Measurements from ENCODE around the gene TTC39C. TPM values are rescaled to one million over a fixed set of nuclear protein-coding genes. Genes with fewer than 3 reads are reported as not detected.

The TTC39C gene
- total and polyA plus RNA-seq, 2 experiments from 2014 or later = 69.4 to 136 TPM

- no peak for TF ChIP-seq ZNF462 (CRISPR knock-in tag; IDR thresholded peaks at IDR 0.05)
These were observed 11.9 kb downstream of the TTC39C start (continued) for GRCh38 chr18:24026457-24026856.

DNA sequence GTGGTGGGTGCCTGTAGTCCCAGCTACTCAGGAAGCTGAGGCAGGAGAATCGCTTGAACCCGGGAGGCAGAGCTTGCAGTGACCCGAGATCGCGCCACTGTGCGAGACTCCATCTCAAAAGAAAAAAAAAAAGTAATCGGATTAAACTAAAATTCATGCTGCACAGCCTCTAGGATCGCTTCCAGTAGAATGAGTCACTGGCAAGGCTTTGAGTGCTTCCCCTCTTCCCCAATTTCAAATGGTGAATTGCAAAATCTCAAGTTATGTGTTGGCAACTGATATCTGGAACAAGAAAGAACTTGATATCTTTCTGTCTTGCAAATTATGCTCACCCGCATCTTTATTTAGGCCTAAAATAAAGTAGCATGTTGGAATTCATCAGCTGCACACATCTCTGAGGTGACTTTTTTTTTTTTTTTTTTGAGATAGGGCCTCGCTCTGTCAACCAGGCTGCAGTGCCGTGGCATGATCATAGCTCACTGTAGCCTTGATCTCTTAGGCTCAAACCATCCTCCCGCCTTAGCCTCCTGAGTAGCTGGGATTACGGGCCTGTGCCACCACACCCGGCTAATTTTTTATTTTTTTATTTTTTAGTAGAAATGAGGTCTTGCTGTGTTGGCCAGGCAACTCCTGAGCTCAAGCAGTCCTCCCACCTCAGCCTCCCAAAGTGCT, 12.7 kb downstream of the TTC39C start:
- Mint-ChIP-seq H3K9me3 (no peaks in the 10 kb centered on the region), H3K27ac (no peak overlapping the region), H3K36me3 (ENCODE audit: low read depth) (no peaks in the 10 kb centered on the region; the same call in 2 of the 3 replicates), H3K4me3 (no peak overlapping the region), H3K27me3 (ENCODE audit: insufficient read depth, low read depth, poor library complexity) (peaks cover 6% of the 10 kb centered on the region), H3K4me1 (peaks cover 32% of the 10 kb centered on the region)
- no peak for DNase-seq (ENCODE audit: low spot score)
- Histone ChIP-seq H3K4me3 (no peak overlapping the region), H3K79me2 (replicated peaks; ENCODE audit: insufficient read depth) (peaks cover 99% of the 10 kb centered on the region), H4K20me1 (replicated peaks; ENCODE audit: insufficient read depth) (peaks cover 39% of the 10 kb centered on the region), H2AFZ (no peak overlapping the region), H3K9me2 (ENCODE audit: insufficient read depth) (no peaks in the 10 kb centered on the region), H3K4me2 (no peak overlapping the region), H3K36me3 (ENCODE audit: insufficient read depth) (no peaks in the 10 kb centered on the region), H3K27me3 (ENCODE audit: insufficient read depth) (no peaks in the 10 kb centered on the region), H3K4me1 (ENCODE audit: insufficient read depth) (peaks cover 55% of the 10 kb centered on the region), H3K27ac (ENCODE audit: low read depth) (peak overlapping the region; percentile 4; the same call in 1 of the 2 replicates), H3F3A (replicated peaks; ENCODE audit: low read depth) (peaks cover 15% of the 10 kb centered on the region; the same call in 1 of the 2 replicates)
- no peak for ATAC-seq
- TF ChIP-seq JUNB (IDR thresholded peaks at IDR 0.05; ENCODE audit: unreplicated experiment) (no peak), CTCF (conservative IDR thresholded peaks at IDR 0.05; ENCODE audit: low read depth in 2 of 2) (no peak), ZNF331 (CRISPR knock-in tag; IDR thresholded peaks at IDR 0.05; ENCODE audit: low read depth) (no peak), STAT1 (IDR thresholded peaks at IDR 0.05; ENCODE audit: unreplicated experiment) (no peak)
- TF ChIP-seq, protein P1, sequence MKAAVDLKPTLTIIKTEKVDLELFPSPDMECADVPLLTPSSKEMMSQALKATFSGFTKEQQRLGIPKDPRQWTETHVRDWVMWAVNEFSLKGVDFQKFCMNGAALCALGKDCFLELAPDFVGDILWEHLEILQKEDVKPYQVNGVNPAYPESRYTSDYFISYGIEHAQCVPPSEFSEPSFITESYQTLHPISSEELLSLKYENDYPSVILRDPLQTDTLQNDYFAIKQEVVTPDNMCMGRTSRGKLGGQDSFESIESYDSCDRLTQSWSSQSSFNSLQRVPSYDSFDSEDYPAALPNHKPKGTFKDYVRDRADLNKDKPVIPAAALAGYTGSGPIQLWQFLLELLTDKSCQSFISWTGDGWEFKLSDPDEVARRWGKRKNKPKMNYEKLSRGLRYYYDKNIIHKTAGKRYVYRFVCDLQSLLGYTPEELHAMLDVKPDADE (IDR thresholded peaks at IDR 0.05) = no peak

All from GM23338 (cell line).